ENCODE data around the gene ANO1.

DNA sequence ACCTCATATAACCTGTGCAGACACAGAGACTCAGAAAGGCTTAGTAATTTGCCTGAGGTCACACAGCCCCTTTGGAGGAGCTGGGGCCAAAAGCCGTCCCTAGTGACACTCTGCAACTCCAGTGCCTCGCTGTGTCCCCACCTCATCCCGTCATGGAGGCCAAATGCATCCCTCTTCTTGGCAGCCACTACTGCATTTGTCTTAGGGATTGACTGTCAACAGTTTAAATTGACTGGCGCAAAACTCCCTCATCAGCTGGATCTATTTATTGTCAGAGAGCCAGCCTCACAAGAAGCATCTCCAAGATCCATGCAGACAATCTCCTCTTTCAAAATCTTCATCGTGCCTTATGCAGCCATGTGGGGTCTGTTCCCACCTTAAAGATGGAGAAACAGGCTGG, 35.7 kb downstream of the ANO1 start:
- TF ChIP-seq, protein P1, sequence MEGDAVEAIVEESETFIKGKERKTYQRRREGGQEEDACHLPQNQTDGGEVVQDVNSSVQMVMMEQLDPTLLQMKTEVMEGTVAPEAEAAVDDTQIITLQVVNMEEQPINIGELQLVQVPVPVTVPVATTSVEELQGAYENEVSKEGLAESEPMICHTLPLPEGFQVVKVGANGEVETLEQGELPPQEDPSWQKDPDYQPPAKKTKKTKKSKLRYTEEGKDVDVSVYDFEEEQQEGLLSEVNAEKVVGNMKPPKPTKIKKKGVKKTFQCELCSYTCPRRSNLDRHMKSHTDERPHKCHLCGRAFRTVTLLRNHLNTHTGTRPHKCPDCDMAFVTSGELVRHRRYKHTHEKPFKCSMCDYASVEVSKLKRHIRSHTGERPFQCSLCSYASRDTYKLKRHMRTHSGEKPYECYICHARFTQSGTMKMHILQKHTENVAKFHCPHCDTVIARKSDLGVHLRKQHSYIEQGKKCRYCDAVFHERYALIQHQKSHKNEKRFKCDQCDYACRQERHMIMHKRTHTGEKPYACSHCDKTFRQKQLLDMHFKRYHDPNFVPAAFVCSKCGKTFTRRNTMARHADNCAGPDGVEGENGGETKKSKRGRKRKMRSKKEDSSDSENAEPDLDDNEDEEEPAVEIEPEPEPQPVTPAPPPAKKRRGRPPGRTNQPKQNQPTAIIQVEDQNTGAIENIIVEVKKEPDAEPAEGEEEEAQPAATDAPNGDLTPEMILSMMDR (IDR thresholded peaks at IDR 0.05), result no peak
- TF ChIP-seq POLR2A (IDR thresholded peaks at IDR 0.05), result no peak
